Neural crest cell (in vitro differentiated cells): Measurements from ENCODE around the gene ASNS. TPM values are rescaled to one million over a fixed set of nuclear protein-coding genes. Genes with fewer than 3 reads are reported as not detected.

Experiments
- DNase-seq: peaks from one replicate; pipeline ENCODE4 v3.0.0; 2021; ENCODE audit warnings: low read depth, mixed read lengths, low spot score
- H3K27ac Mint-ChIP-seq: one replicate; pipeline ENCODE4 v1.8.0; 2021; ENCODE audit warnings: mild to moderate bottlenecking, mixed read lengths; ENCODE audit not compliant: unreplicated experiment
- H3K27me3 Mint-ChIP-seq: 2 replicates; pipeline ENCODE4 v1.8.0; 2021; ENCODE audit warnings: low read depth, mild to moderate bottlenecking, mixed read lengths
- H3K36me3 Mint-ChIP-seq: 2 replicates; pipeline ENCODE4 v1.8.0; 2021; ENCODE audit warnings: low read depth, mild to moderate bottlenecking, mixed read lengths
- H3K4me1 Mint-ChIP-seq: 2 replicates; pipeline ENCODE4 v1.8.0; 2021; ENCODE audit warnings: mixed read lengths
- H3K4me3 Mint-ChIP-seq: one replicate; pipeline ENCODE4 v1.8.0; 2021; ENCODE audit warnings: mild to moderate bottlenecking, mixed read lengths
- H3K9me3 Mint-ChIP-seq: 2 replicates; pipeline ENCODE4 v1.8.0; 2021; ENCODE audit warnings: mixed read lengths
- total RNA-seq: library from RNA; stranded (reverse); gene quantifications from 2 replicates; pipeline ENCODE4 v1.2.1, GENCODE V29; 2021
- TF ChIP-seq, protein P1 (sequence below): fragments of 200-600 bp; sonication (generic); conservative IDR thresholded peaks from 2 replicates; pipeline ENCODE4 v1.5.0; 2021; ENCODE audit warnings: antibody characterized with exemption, mild to moderate bottlenecking

ASNS gene
- total RNA-seq, 1 donor from 2014 or later = 63.0 TPM

DNA sequence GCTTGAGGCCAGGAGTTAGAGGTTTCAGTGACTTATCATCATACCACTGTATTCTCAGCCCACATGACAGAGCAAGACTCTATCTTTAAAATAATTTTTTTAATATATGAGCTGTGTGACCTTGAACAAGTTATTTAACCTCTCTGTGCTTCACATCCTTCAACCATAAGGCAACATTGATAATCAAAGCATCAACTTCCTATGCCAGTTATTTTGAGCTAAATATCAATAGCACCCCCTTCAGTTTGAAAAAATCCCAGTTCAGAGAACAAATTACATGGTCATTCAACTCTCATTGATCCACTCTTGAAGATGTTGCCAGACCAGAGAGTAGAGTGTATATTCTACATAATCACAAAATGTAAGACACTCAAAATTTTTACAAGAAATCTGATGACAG is 53.0 kb downstream of the ASNS start:
- TF ChIP-seq, protein P1, sequence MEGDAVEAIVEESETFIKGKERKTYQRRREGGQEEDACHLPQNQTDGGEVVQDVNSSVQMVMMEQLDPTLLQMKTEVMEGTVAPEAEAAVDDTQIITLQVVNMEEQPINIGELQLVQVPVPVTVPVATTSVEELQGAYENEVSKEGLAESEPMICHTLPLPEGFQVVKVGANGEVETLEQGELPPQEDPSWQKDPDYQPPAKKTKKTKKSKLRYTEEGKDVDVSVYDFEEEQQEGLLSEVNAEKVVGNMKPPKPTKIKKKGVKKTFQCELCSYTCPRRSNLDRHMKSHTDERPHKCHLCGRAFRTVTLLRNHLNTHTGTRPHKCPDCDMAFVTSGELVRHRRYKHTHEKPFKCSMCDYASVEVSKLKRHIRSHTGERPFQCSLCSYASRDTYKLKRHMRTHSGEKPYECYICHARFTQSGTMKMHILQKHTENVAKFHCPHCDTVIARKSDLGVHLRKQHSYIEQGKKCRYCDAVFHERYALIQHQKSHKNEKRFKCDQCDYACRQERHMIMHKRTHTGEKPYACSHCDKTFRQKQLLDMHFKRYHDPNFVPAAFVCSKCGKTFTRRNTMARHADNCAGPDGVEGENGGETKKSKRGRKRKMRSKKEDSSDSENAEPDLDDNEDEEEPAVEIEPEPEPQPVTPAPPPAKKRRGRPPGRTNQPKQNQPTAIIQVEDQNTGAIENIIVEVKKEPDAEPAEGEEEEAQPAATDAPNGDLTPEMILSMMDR = peak; percentile 26
- Mint-ChIP-seq H3K27ac (no peak overlapping the region), H3K27me3 (no peaks in the 10 kb centered on the region), H3K4me1 (no peaks in the 10 kb centered on the region), H3K36me3 (no peaks in the 10 kb centered on the region), H3K4me3 (no peak overlapping the region), H3K9me3 (no peaks in the 10 kb centered on the region)
- no peak for DNase-seq

DNA sequence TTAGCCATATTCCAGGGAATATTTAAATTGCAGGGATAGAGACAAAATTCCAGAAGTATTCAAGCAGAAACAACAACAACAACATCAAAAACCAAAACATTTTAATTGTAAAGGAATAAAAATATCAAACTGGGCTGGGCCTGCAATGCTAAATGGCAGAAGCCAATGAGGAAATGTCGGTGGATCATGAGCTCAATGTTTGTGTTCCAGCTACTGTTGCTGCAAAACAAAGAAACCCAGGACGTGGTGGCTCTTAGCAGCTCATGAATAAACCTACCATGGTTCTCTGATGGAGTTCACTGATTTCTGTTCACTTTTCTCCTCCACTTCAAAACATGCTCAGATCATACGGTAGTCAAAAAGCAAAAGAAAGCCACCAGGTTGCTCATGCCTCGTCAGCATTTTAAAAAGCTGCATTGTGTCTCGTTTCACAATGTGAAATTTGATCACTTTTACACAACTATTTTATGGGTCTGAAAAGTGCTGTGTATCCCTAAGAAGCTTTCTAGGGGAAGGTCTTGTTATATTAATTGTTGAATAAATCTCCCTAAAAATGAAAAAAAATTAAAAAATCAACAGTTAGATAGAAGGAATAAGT is 54.0 kb downstream of the ASNS start:
- H3K27ac Mint-ChIP-seq = no peak overlapping the region
- H3K4me1 Mint-ChIP-seq = no peaks in the 10 kb centered on the region
- TF ChIP-seq, protein P1 = no peak
- peaks cover 6% of the 10 kb centered on the region for H3K27me3 Mint-ChIP-seq
- no peak overlapping the region for H3K4me3 Mint-ChIP-seq
- no peak for DNase-seq
- no peaks in the 10 kb centered on the region for H3K36me3 Mint-ChIP-seq
- no peaks in the 10 kb centered on the region for H3K9me3 Mint-ChIP-seq

Other genes with a start within 250 kb of the ASNS start
- 0.45 TPM in 1 of 2 replicates, not detected in the other for gene TAC1, start 140.3 kb downstream of the ASNS start, total RNA-seq
- not detected in 2 replicates for gene OCM2, start 117.8 kb upstream of the ASNS start, total RNA-seq
- 18.8 and 19.2 TPM in 2 replicates for gene LMTK2, start 234.5 kb upstream of the ASNS start, total RNA-seq